Endothelial cell of umbilical vein (primary cell): ENCODE data around the gene RASL12. TPM values are rescaled to one million over a fixed set of nuclear protein-coding genes. Genes with fewer than 3 reads are reported as not detected.

Experiments used
- BruUV-seq: library from RNA; stranded (reverse); fragments of 400-500 nt; replicated peaks from 2 replicates; lab custom pipeline; 2021; lab: Mats Ljungman, UMichigan
- CTCF ChIA-PET: fragments of 300-600, 350-600 bp; sonication (Branson Sonifier 250); formaldehyde crosslinking; loops from one replicate; lab custom pipeline; 2021; ENCODE audit warnings: antibody characterized with exemption, inconsistent platforms; lab: Charles Lee
- POLR2A ChIA-PET: fragments of 300-600, 350-600 bp; sonication (Branson Sonifier 250); formaldehyde crosslinking; loops from one replicate; lab custom pipeline; 2021; ENCODE audit warnings: antibody characterized with exemption, inconsistent platforms; lab: Charles Lee
- DNase-seq: peaks from one replicate; pipeline ENCODE4 v3.0.0-alpha.2; 2011; ENCODE audit warnings: low read depth, low spot score
- FAIRE-seq: peaks from 2 replicates; lab custom pipeline; 2011; peaks lifted over from hg19 to GRCh38; lab: Jason Lieb, UNC
- H2AFZ ChIP-seq: 2 replicates; pipeline ENCODE4 v1.6.0; 2012; ENCODE audit warnings: low read depth, low read length, control low read depth, inconsistent platforms
- H3K27ac ChIP-seq: 2 replicates; pipeline ENCODE4 v1.5.1; 2011; ENCODE audit warnings: low read depth, mild to moderate bottlenecking, control low read depth, low read length, moderate library complexity; ENCODE audit not compliant: insufficient read depth
- H3K27me3 ChIP-seq, 2 experiments: 2 replicates each; pipeline versions ENCODE4 v1.6.0 to v1.6.1; 2011; ENCODE audit warnings: low read length in 2 of 2, mixed read lengths in 1 of 2; ENCODE audit not compliant: control insufficient read depth in 2 of 2, insufficient read depth in 2 of 2
- H3K36me3 ChIP-seq, 2 experiments: 2 replicates in 1 of 2; 3 replicates in 1 of 2; pipeline ENCODE4 v1.5.1; 2011; ENCODE audit warnings: low read length in 2 of 2, mild to moderate bottlenecking in 1 of 2, moderate library complexity in 1 of 2; ENCODE audit not compliant: control insufficient read depth in 2 of 2, insufficient read depth in 2 of 2; ENCODE audit errors: extremely low read depth in 1 of 2
- H3K4me1 ChIP-seq: 3 replicates; pipeline ENCODE4 v1.5.1; 2011; ENCODE audit warnings: mild to moderate bottlenecking, low read length; ENCODE audit not compliant: control insufficient read depth, insufficient read depth; ENCODE audit errors: extremely low read depth
- H3K4me2 ChIP-seq: 2 replicates; pipeline ENCODE4 v1.6.1; 2011; ENCODE audit warnings: low read length, control low read depth, mixed read lengths; ENCODE audit not compliant: insufficient read depth
- H3K4me3 ChIP-seq, 3 experiments: fragments of 200-600 bp in 1 of 3; sonication (generic), shearing (Covaris generic) in 1 of 3; replicated peaks in 1 of 3; 2 replicates each; pipeline ENCODE4 v1.5.1; 2011 to 2016; ENCODE audit warnings: control low read depth in 3 of 3, low read length in 3 of 3, mild to moderate bottlenecking in 2 of 3, inconsistent platforms in 1 of 3, low read depth in 1 of 3, moderate library complexity in 1 of 3; ENCODE audit not compliant: insufficient read depth in 1 of 3
- H3K79me2 ChIP-seq: 2 replicates; pipeline ENCODE4 v1.6.0; 2012; ENCODE audit warnings: low read length, inconsistent platforms; ENCODE audit not compliant: control insufficient read depth, insufficient read depth
- H3K9ac ChIP-seq: replicated peaks from 2 replicates; pipeline ENCODE3; 2011; ENCODE audit warnings: low read length, control low read depth; ENCODE audit not compliant: insufficient read depth; ENCODE audit errors: extremely low read depth
- H3K9me1 ChIP-seq: replicated peaks from 3 replicates; pipeline ENCODE4 v1.6.0; 2011; ENCODE audit warnings: mild to moderate bottlenecking, low read length; ENCODE audit not compliant: control insufficient read depth, insufficient read depth; ENCODE audit errors: extremely low read depth
- H3K9me3 ChIP-seq: replicated peaks from 2 replicates; pipeline ENCODE4 v1.5.1; 2012; ENCODE audit warnings: low read length, inconsistent platforms; ENCODE audit not compliant: control insufficient read depth, insufficient read depth
- H4K20me1 ChIP-seq: replicated peaks from 2 replicates; pipeline ENCODE3; 2011; ENCODE audit warnings: mild to moderate bottlenecking, low read length; ENCODE audit not compliant: control insufficient read depth, insufficient read depth; ENCODE audit errors: extremely low read depth
- EZH2 ChIP-seq: IDR thresholded peaks from 2 replicates; pipeline ENCODE4 v1.6.1; 2012; ENCODE audit warnings: borderline replicate concordance, low read depth, mild to moderate bottlenecking, moderate library complexity, low read length, inconsistent platforms; ENCODE audit not compliant: severe bottlenecking
- FOS ChIP-seq: IDR thresholded peaks from 2 replicates; pipeline ENCODE4 v1.6.1; 2011; ENCODE audit warnings: mild to moderate bottlenecking, low read length, moderate library complexity, borderline replicate concordance; ENCODE audit not compliant: insufficient read depth
- GATA2 ChIP-seq: IDR thresholded peaks from 2 replicates; pipeline ENCODE4 v1.7.0; 2011; ENCODE audit warnings: low read depth, mild to moderate bottlenecking, moderate library complexity, mixed read lengths, low read length; ENCODE audit not compliant: insufficient read length, insufficient read depth
- JUN ChIP-seq: IDR thresholded peaks from 2 replicates; pipeline ENCODE4 v1.6.1; 2011; ENCODE audit warnings: borderline replicate concordance, low read depth; ENCODE audit not compliant: insufficient read length, insufficient read depth
- MYC ChIP-seq: IDR thresholded peaks from one replicate; pipeline ENCODE4 v1.6.1; 2011; ENCODE audit warnings: mild to moderate bottlenecking, low read depth, low read length
- POLR2A ChIP-seq: IDR thresholded peaks from 2 replicates; pipeline ENCODE4 v1.6.1; 2012; ENCODE audit warnings: low read depth, mild to moderate bottlenecking, control low read depth, low read length
- POLR2AphosphoS5 ChIP-seq: IDR thresholded peaks from 2 replicates; pipeline ENCODE4 v1.6.1; 2012; ENCODE audit warnings: low read depth, mild to moderate bottlenecking, control low read depth, low read length, moderate library complexity; ENCODE audit not compliant: insufficient read depth
- dilution Hi-C: fragments of 300-500 bp; cut with MboI; formaldehyde crosslinking; loops from one replicate; pipeline ENCODE4 v1.15.0; 2019; ENCODE audit warnings: low sequenced_read_pairs; ENCODE audit not compliant: extremely low pct_ligation_motif_present
- intact Hi-C: fragments of 100-400 bp; cut with micrococcal nuclease; formaldehyde crosslinking; loops from one replicate; pipeline ENCODE4 v1.10.0; 2022
- polyA plus RNA-seq, 4 experiments: library from polyadenylated mRNA; depleted of rRNA in 3 of 4; stranded (reverse) in 3 of 4; unstranded in 1 of 4; fragments of >200 nt; gene quantifications; 2 replicates each; pipeline versions ENCODE4 v1.2.1 to v1.2.3, GENCODE V29; 2011 to 2012; ENCODE audit warnings: missing spikeins in 1 of 4
- total RNA-seq: library from RNA; stranded (reverse); gene quantifications from 2 replicates; pipeline ENCODE4 v1.2.3, GENCODE V29; 2021
- TF ChIP-seq, protein P1 (sequence below), 2 donors: IDR thresholded peaks; 1 replicate in 1 of 2; 2 replicates in 1 of 2; pipeline ENCODE4 v1.5.1; 2011; ENCODE audit warnings: low read length in 2 of 2, mild to moderate bottlenecking in 2 of 2, moderate library complexity in 2 of 2, control low read depth in 1 of 2, inconsistent platforms in 1 of 2, low read depth in 1 of 2; ENCODE audit not compliant: insufficient read depth in 1 of 2; ENCODE audit errors: extremely low read depth in 1 of 2
- TF ChIP-seq, protein P2 (sequence below): IDR thresholded peaks from 2 replicates; pipeline ENCODE4 v1.6.1; 2011; ENCODE audit not compliant: insufficient read depth, insufficient read length

The RASL12 gene
- total and polyA plus RNA-seq, 2 donors (not counting 3 experiments of a cell fraction or from before 2014, with no cell fraction given), result not detected

DNA sequence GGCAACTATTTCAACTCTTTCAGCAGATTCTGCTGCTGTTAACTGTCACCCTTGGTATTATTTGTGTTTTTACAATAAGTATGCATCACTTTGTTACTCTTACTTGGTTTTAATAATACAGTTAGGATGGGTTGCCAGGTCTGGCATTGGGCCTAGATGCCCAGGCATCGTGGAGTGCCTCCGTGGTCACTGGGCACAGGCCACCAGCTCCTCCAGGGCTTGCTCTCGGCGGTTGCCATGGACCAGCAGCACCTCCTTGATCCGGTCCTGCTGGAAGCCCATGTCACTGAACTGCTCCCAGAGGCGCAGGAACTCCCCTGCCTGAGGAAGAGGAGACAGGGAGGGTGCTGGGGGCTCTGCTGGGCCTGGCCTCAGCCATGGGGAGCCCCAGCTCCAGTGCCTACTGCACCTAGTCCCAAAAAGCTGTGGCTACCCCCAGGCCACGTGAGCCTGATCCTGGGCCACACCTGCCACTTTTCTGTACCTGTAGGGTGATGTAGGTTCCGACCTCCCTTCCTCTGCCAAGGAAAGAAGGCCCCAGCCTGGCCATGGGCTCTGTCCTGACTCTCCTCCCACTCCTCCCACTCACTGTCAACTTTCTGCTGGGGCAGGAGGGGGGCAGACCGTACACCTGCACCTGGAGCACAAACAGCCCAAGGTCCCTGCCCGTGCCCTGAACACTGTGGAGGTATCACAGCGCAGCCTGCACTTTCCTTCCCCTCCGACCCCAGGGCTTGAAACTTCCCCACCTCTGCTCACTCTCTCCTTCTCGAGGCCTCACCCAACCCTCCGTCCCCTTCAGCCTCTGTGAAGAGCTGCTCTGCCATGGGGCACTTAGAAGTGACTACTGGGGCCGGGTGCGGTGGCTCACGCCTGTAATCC, 25.4 kb upstream of the RASL12 start:
- Histone ChIP-seq H3K27ac (no peak overlapping the region), H3K4me3 (no peak overlapping the region), H3K4me2 (no peak overlapping the region), H3K9me1 (no peaks in the 10 kb centered on the region), H3K9ac (no peak overlapping the region), H3K4me1 (no peaks in the 10 kb centered on the region), H3K79me2 (no peaks in the 10 kb centered on the region), H3K9me3 (no peaks in the 10 kb centered on the region), H2AFZ (no peak overlapping the region), H3K27me3 (no peaks in the 10 kb centered on the region), H3K36me3 (peaks cover 0 to 3% of the 10 kb centered on the region in 2 experiments), H4K20me1 (no peaks in the 10 kb centered on the region)
- ChIA-PET CTCF (interaction anchor here (1.0 to 1.3 kb wide), 2 partner anchors 8 to 15 kb away, joined by 3 to 4 read pairs; no protein-coding TSS in a partner anchor), POLR2A (no interaction called here)
- FAIRE-seq (no peak), DNase-seq (no peak)
- TF ChIP-seq, protein P1, sequence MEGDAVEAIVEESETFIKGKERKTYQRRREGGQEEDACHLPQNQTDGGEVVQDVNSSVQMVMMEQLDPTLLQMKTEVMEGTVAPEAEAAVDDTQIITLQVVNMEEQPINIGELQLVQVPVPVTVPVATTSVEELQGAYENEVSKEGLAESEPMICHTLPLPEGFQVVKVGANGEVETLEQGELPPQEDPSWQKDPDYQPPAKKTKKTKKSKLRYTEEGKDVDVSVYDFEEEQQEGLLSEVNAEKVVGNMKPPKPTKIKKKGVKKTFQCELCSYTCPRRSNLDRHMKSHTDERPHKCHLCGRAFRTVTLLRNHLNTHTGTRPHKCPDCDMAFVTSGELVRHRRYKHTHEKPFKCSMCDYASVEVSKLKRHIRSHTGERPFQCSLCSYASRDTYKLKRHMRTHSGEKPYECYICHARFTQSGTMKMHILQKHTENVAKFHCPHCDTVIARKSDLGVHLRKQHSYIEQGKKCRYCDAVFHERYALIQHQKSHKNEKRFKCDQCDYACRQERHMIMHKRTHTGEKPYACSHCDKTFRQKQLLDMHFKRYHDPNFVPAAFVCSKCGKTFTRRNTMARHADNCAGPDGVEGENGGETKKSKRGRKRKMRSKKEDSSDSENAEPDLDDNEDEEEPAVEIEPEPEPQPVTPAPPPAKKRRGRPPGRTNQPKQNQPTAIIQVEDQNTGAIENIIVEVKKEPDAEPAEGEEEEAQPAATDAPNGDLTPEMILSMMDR (IDR thresholded peaks at IDR 0.05; ENCODE audit: extremely low read depth in 1 of 2, insufficient read depth in 1 of 2, low read depth in 1 of 2, low read length in 2 of 2), result no peak
- TF ChIP-seq GATA2 (no peak), JUN (no peak), FOS (no peak), EZH2 (no peak), POLR2A (no peak), MYC (no peak), POLR2AphosphoS5 (no peak)
- TF ChIP-seq, protein P2, sequence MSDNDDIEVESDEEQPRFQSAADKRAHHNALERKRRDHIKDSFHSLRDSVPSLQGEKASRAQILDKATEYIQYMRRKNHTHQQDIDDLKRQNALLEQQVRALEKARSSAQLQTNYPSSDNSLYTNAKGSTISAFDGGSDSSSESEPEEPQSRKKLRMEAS, result no peak
- BruUV-seq, result no TSS peak
- dilution Hi-C loops, result no loop called here
- intact Hi-C loops, result no loop called here
